Activated CD4-positive, alpha-beta T cell treated with anti-CD3 and anti-CD28 coated beads, Interleukin-2, amount 10 ng/mL, durations not matched to agents 24 days and 14 days (primary cell): Measurements from ENCODE around the gene PRUNE2. TPM values are rescaled to one million over a fixed set of nuclear protein-coding genes. Genes with fewer than 3 reads are reported as not detected.
"Not testable (repeated sequence)": the region's sequence is repeated elsewhere in the genome, so short reads cannot be mapped to it uniquely, and the experiment has no call there.

Experiments used
- DNase-seq: peaks from one replicate; pipeline ENCODE4 v3.0.0; 2022
- H3K27ac Mint-ChIP-seq: one replicate; pipeline ENCODE4 v1.8.0; 2022; ENCODE audit warnings: mild to moderate bottlenecking, mixed read lengths
- H3K27me3 Mint-ChIP-seq: one replicate; pipeline ENCODE4 v1.8.0; 2022; ENCODE audit warnings: mixed read lengths
- H3K36me3 Mint-ChIP-seq: one replicate; pipeline ENCODE4 v1.8.0; 2022; ENCODE audit warnings: low read depth, mild to moderate bottlenecking, mixed read lengths
- H3K4me1 Mint-ChIP-seq: one replicate; pipeline ENCODE4 v1.8.0; 2021; ENCODE audit warnings: mixed read lengths
- H3K4me3 Mint-ChIP-seq: one replicate; pipeline ENCODE4 v1.8.0; 2022; ENCODE audit warnings: mild to moderate bottlenecking, moderate library complexity, mixed read lengths
- H3K9me3 Mint-ChIP-seq: one replicate; pipeline ENCODE4 v1.8.0; 2021; ENCODE audit warnings: mixed read lengths
- intact Hi-C: fragments of 100-400 bp; cut with micrococcal nuclease; formaldehyde crosslinking; loops from one replicate; pipeline ENCODE4 v1.15.1; 2023
- total RNA-seq: library from RNA; stranded (reverse); gene quantifications from 2 replicates; pipeline ENCODE4 v1.2.3, GENCODE V29; 2022

The PRUNE2 gene
- total RNA-seq, 1 donor from 2014 or later, result 0.40 TPM

DNA sequence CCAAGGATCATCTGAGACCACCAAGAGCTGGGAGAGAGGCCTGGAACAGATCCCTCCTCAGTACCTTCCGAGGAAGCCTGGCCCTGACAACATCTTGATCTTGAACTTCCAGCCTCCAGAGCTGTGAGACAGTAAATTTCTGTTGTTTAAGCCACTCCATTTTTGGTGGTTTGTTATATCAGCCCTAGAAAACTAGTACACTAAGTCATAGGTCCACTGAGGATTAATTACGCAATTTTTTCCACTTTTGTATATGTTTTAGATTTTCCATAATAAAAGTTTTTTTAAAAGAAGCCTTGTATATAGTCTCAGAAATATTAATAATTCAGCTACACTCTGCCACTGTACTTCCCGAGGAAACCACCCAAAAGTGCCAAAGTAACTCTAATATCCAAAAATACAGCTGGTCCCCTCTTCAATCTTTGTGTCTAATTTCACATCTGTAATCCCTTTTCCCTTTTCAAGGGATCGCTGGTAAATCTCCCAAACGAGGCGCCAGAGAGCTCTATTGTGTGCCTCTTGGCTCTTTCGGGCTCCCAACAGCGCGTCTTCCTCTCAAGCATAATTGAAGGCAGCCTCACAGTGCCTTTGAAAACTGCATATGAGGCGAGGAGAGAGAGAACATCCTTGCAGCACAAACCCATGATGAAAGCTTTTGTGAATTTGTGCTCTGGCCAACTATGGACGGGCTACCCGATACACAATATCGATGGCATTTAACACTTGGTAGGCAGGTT is 32.7 kb downstream of the PRUNE2 start:
- intact Hi-C loops, result no loop called here
- Mint-ChIP-seq H3K4me1 (no peaks in the 10 kb centered on the region), H3K27me3 (no peaks in the 10 kb centered on the region), H3K9me3 (no peaks in the 10 kb centered on the region), H3K36me3 (no peaks in the 10 kb centered on the region), H3K27ac (no peak overlapping the region), H3K4me3 (no peak overlapping the region)
- no peak for DNase-seq

- DNase-seq, result no peak
- H3K27ac Mint-ChIP-seq, result no peak overlapping the region
- intact Hi-C loops, result no loop called here
- peaks cover 1% of the 10 kb centered on the region for H3K4me1 Mint-ChIP-seq
- H3K9me3 Mint-ChIP-seq, result no peaks in the 10 kb centered on the region
- no peaks in the 10 kb centered on the region for H3K36me3 Mint-ChIP-seq
- peaks cover 6% of the 10 kb centered on the region for H3K27me3 Mint-ChIP-seq
- H3K4me3 Mint-ChIP-seq, result no peak overlapping the region
These were observed 37.0 kb downstream of the PRUNE2 start for GRCh38 chr9:76868897-76869296.

DNA sequence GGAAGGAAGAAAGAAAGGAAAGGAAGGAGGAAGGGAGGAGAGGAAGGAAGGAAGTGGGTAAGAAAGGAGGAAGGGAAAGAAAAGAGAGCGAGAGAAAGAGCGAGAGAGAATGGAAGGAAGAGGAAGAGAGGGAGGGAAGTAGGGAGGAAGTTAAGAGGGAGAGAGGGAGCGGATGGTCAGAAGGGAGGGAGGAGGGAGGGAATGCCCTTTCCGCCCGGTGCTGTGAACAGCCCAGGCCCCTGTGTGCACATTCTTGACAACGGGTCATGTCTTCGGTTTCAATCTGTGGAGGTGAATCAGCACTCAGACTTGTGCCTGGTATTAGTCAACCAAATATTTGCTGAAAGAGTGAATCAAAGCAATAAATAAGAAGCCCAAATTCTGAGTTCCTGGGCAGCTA is 39.2 kb downstream of the PRUNE2 start:
- Mint-ChIP-seq H3K4me3 (no peak overlapping the region), H3K4me1 (peaks cover 1% of the 10 kb centered on the region), H3K36me3 (no peaks in the 10 kb centered on the region), H3K9me3 (no peaks in the 10 kb centered on the region), H3K27me3 (peaks cover 6% of the 10 kb centered on the region), H3K27ac (no peak overlapping the region)
- no peak for DNase-seq
- intact Hi-C loops, result no loop called here

DNA sequence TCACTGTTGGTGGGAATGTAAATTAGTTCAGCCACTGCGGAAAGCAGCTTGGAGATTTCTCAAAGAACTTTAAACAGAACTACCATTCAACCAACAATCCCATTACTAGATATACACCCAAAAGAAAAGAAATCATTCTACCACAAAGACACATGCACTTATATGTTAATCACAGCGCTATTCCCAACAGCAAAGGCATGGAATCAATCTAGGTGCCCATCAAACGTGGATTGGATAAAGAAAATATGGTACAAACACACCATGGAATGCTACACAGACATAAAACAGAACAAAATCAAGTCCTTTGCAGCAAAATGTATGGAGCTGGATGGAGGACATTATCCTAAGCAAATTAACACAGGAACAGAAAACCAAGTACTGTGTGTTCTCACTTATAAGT is 42.1 kb downstream of the PRUNE2 start:
- Mint-ChIP-seq H3K27ac (no peak overlapping the region), H3K36me3 (no peaks in the 10 kb centered on the region), H3K27me3 (peaks cover 6% of the 10 kb centered on the region), H3K4me3 (no peak overlapping the region), H3K4me1 (peaks cover 1% of the 10 kb centered on the region), H3K9me3 (no peaks in the 10 kb centered on the region)
- intact Hi-C loops, result no loop called here
- no peak for DNase-seq

- Mint-ChIP-seq H3K27ac (no peak overlapping the region), H3K36me3 (no peaks in the 10 kb centered on the region), H3K4me3 (no peak overlapping the region), H3K4me1 (no peaks in the 10 kb centered on the region), H3K9me3 (no peaks in the 10 kb centered on the region), H3K27me3 (no peaks in the 10 kb centered on the region)
- intact Hi-C loops, result no loop called here
- no peak for DNase-seq
These were observed 46.1 kb downstream of the PRUNE2 start for GRCh38 chr9:76859860-76860259.

DNA sequence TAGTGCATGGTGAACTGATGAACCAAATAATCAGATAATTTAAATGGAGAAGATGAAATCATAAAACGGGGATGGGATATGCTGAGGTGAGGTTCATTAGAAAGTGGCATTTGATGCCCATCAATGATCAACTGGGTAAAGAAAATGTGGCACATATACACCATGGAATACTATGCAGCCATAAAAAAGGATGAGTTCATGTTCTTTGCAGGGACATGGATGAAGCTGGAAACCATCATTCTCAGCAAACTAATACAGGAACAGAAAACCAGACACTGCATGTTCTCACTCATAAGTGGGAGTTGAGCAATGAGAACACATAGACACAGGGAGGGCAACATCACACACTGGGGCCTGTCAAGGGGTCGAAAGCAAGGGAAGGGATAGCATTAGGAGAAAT is 47.7 kb downstream of the PRUNE2 start:
- H3K4me1 Mint-ChIP-seq, H3K4me3 Mint-ChIP-seq, H3K9me3 Mint-ChIP-seq, H3K27me3 Mint-ChIP-seq, intact Hi-C loops, H3K27ac Mint-ChIP-seq, H3K36me3 Mint-ChIP-seq, DNase-seq: not testable (repeated sequence)

DNA sequence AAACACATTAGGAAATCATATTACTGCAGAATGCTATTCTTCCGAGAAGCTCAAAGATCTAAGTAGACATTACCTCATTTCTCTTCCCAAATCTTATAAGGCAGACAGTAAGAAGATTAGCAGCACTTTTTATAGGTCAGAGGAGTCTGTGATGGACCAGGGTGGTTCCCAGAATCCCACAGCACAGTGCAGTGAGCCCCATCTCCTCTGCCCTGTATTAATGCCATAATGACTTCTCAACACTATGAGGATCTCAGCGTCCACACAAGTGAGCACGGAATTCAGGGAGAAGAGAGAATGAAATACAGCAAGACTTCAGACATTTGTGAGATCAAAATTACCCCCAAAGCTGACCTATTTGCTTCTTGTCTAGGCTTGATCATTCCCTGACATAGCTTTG is 49.9 kb downstream of the PRUNE2 start:
- H3K4me3 Mint-ChIP-seq, result no peak overlapping the region
- no peak overlapping the region for H3K27ac Mint-ChIP-seq
- no peaks in the 10 kb centered on the region for H3K9me3 Mint-ChIP-seq
- H3K27me3 Mint-ChIP-seq, result no peaks in the 10 kb centered on the region
- DNase-seq, result no peak
- no peaks in the 10 kb centered on the region for H3K36me3 Mint-ChIP-seq
- H3K4me1 Mint-ChIP-seq, result no peaks in the 10 kb centered on the region
- intact Hi-C loops, result no loop called here

DNA sequence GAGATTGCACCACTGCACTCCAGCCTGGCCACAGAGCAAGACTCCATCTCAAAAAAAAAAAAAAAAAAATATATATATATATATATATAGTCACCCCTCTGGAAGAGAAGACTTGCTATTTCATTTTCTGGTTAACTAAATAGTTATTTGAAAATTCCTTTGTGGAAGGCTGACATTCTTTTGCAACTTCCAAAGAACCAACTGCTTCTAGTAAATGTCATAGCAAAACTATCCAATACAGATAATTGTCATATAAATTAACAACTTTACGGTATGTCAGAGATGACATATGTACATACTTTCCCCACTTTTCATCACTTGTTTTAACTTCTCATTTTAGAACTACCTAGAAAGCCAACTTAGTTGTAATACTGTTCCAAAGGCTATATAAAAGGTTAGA is 50.9 kb downstream of the PRUNE2 start:
- Mint-ChIP-seq H3K36me3 (no peaks in the 10 kb centered on the region), H3K27me3 (no peaks in the 10 kb centered on the region), H3K4me3 (no peak overlapping the region), H3K27ac (no peak overlapping the region), H3K4me1 (no peaks in the 10 kb centered on the region), H3K9me3 (no peaks in the 10 kb centered on the region)
- DNase-seq, result no peak
- intact Hi-C loops, result no loop called here

- DNase-seq, result no peak
- no peaks in the 10 kb centered on the region for H3K9me3 Mint-ChIP-seq
- H3K4me1 Mint-ChIP-seq, result no peaks in the 10 kb centered on the region
- no peaks in the 10 kb centered on the region for H3K36me3 Mint-ChIP-seq
- no peak overlapping the region for H3K27ac Mint-ChIP-seq
- no peak overlapping the region for H3K4me3 Mint-ChIP-seq
- H3K27me3 Mint-ChIP-seq, result no peaks in the 10 kb centered on the region
- intact Hi-C loops, result no loop called here
These were observed 53.9 kb downstream of the PRUNE2 start for GRCh38 chr9:76852026-76852425.

DNA sequence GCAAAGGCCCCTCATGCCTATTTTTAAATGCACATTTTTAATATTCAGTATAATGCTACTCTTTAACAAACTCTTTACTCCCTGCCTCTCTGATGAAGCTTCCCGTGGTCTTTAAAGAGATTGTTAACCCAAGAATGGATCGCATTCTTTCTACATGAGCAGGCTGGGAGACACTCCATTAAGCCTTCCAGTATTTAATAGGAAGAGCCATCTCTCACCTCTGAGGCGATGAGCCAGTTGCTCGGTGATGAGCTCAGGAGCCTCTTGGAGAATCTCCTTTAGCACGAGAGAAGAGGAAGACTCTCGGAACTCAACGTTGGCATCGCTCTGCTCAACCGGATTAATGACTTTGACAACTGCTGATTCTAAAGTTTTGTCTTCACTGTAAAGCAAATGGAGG is 59.6 kb downstream of the PRUNE2 start:
- intact Hi-C loops, result no loop called here
- Mint-ChIP-seq H3K36me3 (no peaks in the 10 kb centered on the region), H3K9me3 (no peaks in the 10 kb centered on the region), H3K4me1 (no peaks in the 10 kb centered on the region), H3K4me3 (no peak overlapping the region), H3K27ac (no peak overlapping the region), H3K27me3 (no peaks in the 10 kb centered on the region)
- peak; percentile 11 for DNase-seq

GRCh38 chr9:76845254-76845653 is 60.7 kb downstream of the PRUNE2 start:
- no peaks in the 10 kb centered on the region for H3K27me3 Mint-ChIP-seq
- no peaks in the 10 kb centered on the region for H3K36me3 Mint-ChIP-seq
- intact Hi-C loops, result no loop called here
- no peaks in the 10 kb centered on the region for H3K4me1 Mint-ChIP-seq
- H3K9me3 Mint-ChIP-seq, result no peaks in the 10 kb centered on the region
- H3K4me3 Mint-ChIP-seq, result no peak overlapping the region
- DNase-seq, result no peak
- H3K27ac Mint-ChIP-seq, result no peak overlapping the region

- no peak overlapping the region for H3K4me3 Mint-ChIP-seq
- intact Hi-C loops, result no loop called here
- H3K27ac Mint-ChIP-seq, result no peak overlapping the region
- no peaks in the 10 kb centered on the region for H3K36me3 Mint-ChIP-seq
- H3K9me3 Mint-ChIP-seq, result no peaks in the 10 kb centered on the region
- H3K27me3 Mint-ChIP-seq, result peaks cover 2% of the 10 kb centered on the region
- H3K4me1 Mint-ChIP-seq, result no peaks in the 10 kb centered on the region
- DNase-seq, result no peak
These were observed 70.2 kb downstream of the PRUNE2 start for GRCh38 chr9:76835571-76836283.

DNA sequence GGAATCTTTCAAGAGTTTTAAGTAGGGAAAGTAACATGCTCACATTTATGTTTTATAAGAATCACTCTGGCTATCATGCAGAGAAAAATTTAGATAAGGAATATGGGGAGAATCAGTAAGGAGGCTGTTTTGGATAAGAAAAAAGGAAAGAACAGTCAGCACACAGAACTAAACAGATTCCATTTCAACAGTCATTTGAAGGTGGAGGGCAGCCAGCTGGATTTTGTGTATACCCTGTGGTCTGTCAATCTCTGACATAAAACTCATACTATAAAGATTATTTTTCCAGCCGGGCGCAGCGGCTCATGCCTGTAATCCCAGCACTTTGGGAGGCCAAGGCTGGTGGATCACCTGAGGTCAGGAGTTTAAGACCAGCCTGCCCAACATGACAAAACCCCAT is 77.5 kb downstream of the PRUNE2 start:
- Mint-ChIP-seq H3K36me3 (no peaks in the 10 kb centered on the region), H3K9me3 (no peaks in the 10 kb centered on the region), H3K27me3 (peaks cover 4% of the 10 kb centered on the region), H3K27ac (no peak overlapping the region), H3K4me3 (no peak overlapping the region), H3K4me1 (no peaks in the 10 kb centered on the region)
- DNase-seq, result no peak
- intact Hi-C loops, result no loop called here

- Mint-ChIP-seq H3K4me3 (no peak overlapping the region), H3K4me1 (no peaks in the 10 kb centered on the region), H3K27ac (no peak overlapping the region), H3K27me3 (peaks cover 4% of the 10 kb centered on the region), H3K9me3 (no peaks in the 10 kb centered on the region), H3K36me3 (no peaks in the 10 kb centered on the region)
- intact Hi-C loops, result no loop called here
- DNase-seq, result no peak
These were observed 78.4 kb downstream of the PRUNE2 start for GRCh38 chr9:76827296-76828080.
